ENCODE data around the gene IFNL1. TPM values are rescaled to one million over a fixed set of nuclear protein-coding genes. Genes with fewer than 3 reads are reported as not detected.
A peak's percentile ranks its signal among the peaks of the same experiment; 100 is the strongest.

IFNL1 gene
- polyA plus RNA-seq, 2 of the 4 experiments (the other 2 are of a cell fraction): not detected

DNA sequence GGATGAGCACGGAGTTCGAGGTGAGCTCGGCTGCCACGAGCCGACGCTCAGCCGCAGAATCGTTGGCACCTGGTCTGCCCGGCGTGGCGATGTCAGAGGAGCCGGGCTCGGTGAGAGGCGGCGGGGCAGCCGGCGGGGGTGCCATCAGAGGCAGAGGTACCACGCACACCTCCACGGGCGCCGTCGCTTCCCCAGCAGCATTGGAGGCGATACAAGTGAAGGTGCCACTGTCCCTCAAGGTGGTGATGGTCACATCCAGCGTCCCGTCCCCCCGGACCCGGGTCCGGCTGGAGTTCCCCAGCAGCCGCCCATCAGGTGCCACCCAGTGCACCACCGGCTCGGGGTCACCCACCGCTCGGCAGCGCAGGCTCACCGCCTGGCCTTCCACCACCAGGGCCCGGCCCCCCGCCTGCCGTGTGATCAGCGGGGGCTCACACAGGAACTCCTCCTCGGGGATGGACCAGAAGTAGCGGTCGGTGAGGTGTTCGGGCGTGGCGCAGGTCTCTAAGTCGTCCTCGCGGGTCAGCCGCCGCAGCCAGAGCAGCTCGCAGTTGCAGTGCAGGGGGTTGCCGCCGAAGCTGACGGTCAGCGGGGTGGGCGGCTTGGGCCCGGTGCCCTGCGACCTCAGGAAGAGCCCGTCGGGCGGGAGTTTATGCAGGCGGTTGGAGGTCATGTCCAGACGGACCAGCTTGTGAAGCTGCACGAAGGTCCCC, 18.0 kb downstream of the IFNL1 start (continued):
- TF ChIP-seq BHLHE40 (IDR thresholded peaks at IDR 0.05; ENCODE audit: low read depth, low read length) (no peak), EHMT2 (IDR thresholded peaks at IDR 0.05; ENCODE audit: low read depth) (no peak), HOXA7 (CRISPR knock-in tag; IDR thresholded peaks at IDR 0.05) (no peak), NFE2L2 (conservative IDR thresholded peaks at IDR 0.05; ENCODE audit: low read length) (no peak), CEBPB (IDR thresholded peaks at IDR 0.05) (no peak), BCL3 (IDR thresholded peaks at IDR 0.05) (no peak)

DNA sequence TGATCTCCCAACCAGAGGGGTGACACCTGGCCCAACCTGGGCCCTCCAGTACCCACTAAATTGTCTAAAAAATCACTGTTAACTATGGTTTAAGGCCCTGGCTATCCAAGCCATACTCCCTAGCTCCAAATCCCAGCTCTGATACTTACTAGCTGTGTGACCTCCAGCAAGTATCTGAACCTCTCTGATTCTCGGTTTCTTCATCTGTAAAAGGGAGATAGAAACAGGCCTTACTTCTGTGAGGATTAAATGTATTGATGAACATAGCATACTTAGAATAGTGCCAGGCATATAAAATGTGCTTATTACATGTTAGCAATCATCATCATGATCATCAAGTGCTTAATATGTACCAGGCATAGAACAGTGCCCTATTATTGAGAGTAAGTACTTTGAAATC, 19.7 kb downstream of the IFNL1 start:
- 98% methylated on average over 1 of the region's 1 CpG for WGBS (ENCODE audit: missing lambda C conversion rate)
- H3K4me1 ChIP-seq: peaks cover 8% of the 10 kb centered on the region
- H3K4me3 ChIP-seq: no peak overlapping the region
- no peak for ATAC-seq
- no peaks in the 10 kb centered on the region for H3K9me3 ChIP-seq
- POLR2A ChIA-PET: no interaction called here
- H3K4me2 ChIP-seq: no peak overlapping the region
- peak; percentile 96 for FAIRE-seq
- TF ChIP-seq FOSL2 (IDR thresholded peaks at IDR 0.05): no peak
- TF ChIP-seq FOSL2 (CRISPR knock-in tag; IDR thresholded peaks at IDR 0.05): no peak
- TF ChIP-seq HMGXB4 (CRISPR knock-in tag; IDR thresholded peaks at IDR 0.05; ENCODE audit: borderline replicate concordance): no peak
- TF ChIP-seq HOXB13 (CRISPR knock-in tag; IDR thresholded peaks at IDR 0.05; ENCODE audit: low read depth): no peak
- peak; percentile 66; the same call in 1 of the 2 replicates for TF ChIP-seq KDM1A (IDR thresholded peaks at IDR 0.05; ENCODE audit: low read depth)
- peak; percentile 73 for TF ChIP-seq ZFP36 (IDR thresholded peaks at IDR 0.05; ENCODE audit: borderline replicate concordance, partially characterized antibody)
- no peak for TF ChIP-seq POLR2AphosphoS2 (conservative IDR thresholded peaks at IDR 0.05; ENCODE audit: low read length)
- TF ChIP-seq, protein P1, sequence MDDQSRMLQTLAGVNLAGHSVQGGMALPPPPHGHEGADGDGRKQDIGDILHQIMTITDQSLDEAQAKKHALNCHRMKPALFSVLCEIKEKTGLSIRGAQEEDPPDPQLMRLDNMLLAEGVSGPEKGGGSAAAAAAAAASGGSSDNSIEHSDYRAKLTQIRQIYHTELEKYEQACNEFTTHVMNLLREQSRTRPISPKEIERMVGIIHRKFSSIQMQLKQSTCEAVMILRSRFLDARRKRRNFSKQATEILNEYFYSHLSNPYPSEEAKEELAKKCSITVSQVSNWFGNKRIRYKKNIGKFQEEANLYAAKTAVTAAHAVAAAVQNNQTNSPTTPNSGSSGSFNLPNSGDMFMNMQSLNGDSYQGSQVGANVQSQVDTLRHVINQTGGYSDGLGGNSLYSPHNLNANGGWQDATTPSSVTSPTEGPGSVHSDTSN (IDR thresholded peaks at IDR 0.05): no peak
- no peak overlapping the region for H3K27ac ChIP-seq
- no peak for DNase-seq (ENCODE audit: low read depth in 1 of 2, low spot score in 1 of 2)
- CTCF ChIA-PET: interaction anchor here (0.7 to 9.1 kb wide), 8 partner anchors 10 to 363 kb away, joined by 3 to 86 read pairs (median 4); no protein-coding TSS in a partner anchor

GRCh38 chr19:39316627-39317321, 20.6 kb downstream of the IFNL1 start:
- Histone ChIP-seq H3K4me3 (no peak overlapping the region), H3K27ac (no peak overlapping the region), H3K9me3 (no peaks in the 10 kb centered on the region), H3K4me1 (peaks cover 8% of the 10 kb centered on the region), H3K4me2 (no peak overlapping the region)
- DNase-seq (ENCODE audit: low read depth in 1 of 2, low spot score in 1 of 2) (no peak), FAIRE-seq (no peak), ATAC-seq (no peak)
- 92% methylated on average over 12 of the region's 12 CpGs for WGBS (ENCODE audit: missing lambda C conversion rate)
- ChIA-PET POLR2A (no interaction called here), CTCF (interaction anchor here (1.0 to 9.1 kb wide), 8 partner anchors 11 to 364 kb away, joined by 3 to 86 read pairs (median 5); no protein-coding TSS in a partner anchor)
- TF ChIP-seq, protein P1 (IDR thresholded peaks at IDR 0.05): no peak
- no peak for TF ChIP-seq POLR2A (IDR thresholded peaks at IDR 0.05; ENCODE audit: low read length)
- TF ChIP-seq BHLHE40 (IDR thresholded peaks at IDR 0.05; ENCODE audit: low read depth, low read length): no peak
- no peak for TF ChIP-seq KDM5A (IDR thresholded peaks at IDR 0.05)
- no peak for TF ChIP-seq NR3C1 (IDR thresholded peaks at IDR 0.05)
- no peak for TF ChIP-seq NPAS2 (CRISPR knock-in tag; IDR thresholded peaks at IDR 0.05; ENCODE audit: borderline replicate concordance)
- no peak for TF ChIP-seq POLR2AphosphoS2 (conservative IDR thresholded peaks at IDR 0.05; ENCODE audit: low read length)
- TF ChIP-seq CTCF (IDR thresholded peaks at IDR 0.05): no peak
- TF ChIP-seq EHMT2 (IDR thresholded peaks at IDR 0.05; ENCODE audit: low read depth): no peak
- TF ChIP-seq ELK1 (IDR thresholded peaks at IDR 0.05; ENCODE audit: low read depth, low read length): no peak
- TF ChIP-seq KDM1A (IDR thresholded peaks at IDR 0.05; ENCODE audit: low read depth): no peak
- TF ChIP-seq RAD21 (conservative IDR thresholded peaks at IDR 0.05 in 1 of 2, IDR thresholded peaks at IDR 0.05 in 1 of 2): no peak
- TF ChIP-seq, protein P2, sequence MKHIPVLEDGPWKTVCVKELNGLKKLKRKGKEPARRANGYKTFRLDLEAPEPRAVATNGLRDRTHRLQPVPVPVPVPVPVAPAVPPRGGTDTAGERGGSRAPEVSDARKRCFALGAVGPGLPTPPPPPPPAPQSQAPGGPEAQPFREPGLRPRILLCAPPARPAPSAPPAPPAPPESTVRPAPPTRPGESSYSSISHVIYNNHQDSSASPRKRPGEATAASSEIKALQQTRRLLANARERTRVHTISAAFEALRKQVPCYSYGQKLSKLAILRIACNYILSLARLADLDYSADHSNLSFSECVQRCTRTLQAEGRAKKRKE (CRISPR knock-in tag; IDR thresholded peaks at IDR 0.05; ENCODE audit: low read depth): no peak
